ENCODE results near the gene MRPL40.

DNA sequence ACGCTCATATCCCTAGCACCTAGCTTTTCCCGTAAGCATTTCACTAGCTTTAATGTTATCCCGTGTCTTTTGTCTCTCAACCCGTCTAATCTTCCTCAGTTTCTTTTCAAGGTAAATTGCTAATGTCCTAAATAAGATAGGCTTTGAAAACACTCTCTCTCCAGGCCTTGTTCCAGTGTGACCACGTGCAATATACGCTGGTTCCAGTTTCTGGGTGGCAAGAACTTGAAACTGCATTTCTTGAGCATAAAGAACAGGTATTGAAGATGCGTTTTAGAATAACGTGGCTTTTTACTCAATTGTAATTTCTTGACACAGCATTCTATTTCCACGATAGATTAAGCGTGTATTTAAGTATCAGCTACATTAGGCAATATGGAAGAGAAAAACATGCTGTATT lies 48.4 kb downstream of the MRPL40 start:
- TF ChIP-seq, protein P1, sequence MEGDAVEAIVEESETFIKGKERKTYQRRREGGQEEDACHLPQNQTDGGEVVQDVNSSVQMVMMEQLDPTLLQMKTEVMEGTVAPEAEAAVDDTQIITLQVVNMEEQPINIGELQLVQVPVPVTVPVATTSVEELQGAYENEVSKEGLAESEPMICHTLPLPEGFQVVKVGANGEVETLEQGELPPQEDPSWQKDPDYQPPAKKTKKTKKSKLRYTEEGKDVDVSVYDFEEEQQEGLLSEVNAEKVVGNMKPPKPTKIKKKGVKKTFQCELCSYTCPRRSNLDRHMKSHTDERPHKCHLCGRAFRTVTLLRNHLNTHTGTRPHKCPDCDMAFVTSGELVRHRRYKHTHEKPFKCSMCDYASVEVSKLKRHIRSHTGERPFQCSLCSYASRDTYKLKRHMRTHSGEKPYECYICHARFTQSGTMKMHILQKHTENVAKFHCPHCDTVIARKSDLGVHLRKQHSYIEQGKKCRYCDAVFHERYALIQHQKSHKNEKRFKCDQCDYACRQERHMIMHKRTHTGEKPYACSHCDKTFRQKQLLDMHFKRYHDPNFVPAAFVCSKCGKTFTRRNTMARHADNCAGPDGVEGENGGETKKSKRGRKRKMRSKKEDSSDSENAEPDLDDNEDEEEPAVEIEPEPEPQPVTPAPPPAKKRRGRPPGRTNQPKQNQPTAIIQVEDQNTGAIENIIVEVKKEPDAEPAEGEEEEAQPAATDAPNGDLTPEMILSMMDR (IDR thresholded peaks at IDR 0.05), result no peak
- no peak for TF ChIP-seq POLR2A (IDR thresholded peaks at IDR 0.05)

Measured in thyroid gland (tissue), 4 donors.